ENCODE measurements around the gene GYS2. TPM values are rescaled to one million over a fixed set of nuclear protein-coding genes. Genes with fewer than 3 reads are reported as not detected.
"Not testable (repeated sequence)": the region's sequence is repeated elsewhere in the genome, so short reads cannot be mapped to it uniquely, and the experiment has no call there.

Gene GYS2
- total RNA-seq, 4 donors from 2014 or later: 0.16 TPM; not detected in 3

GRCh38 chr12:21648378-21648777, 43.7 kb upstream of the GYS2 start:
- WGBS, 2 donors (ENCODE audit: low coverage in 1 of 2): 97 to 100% methylated on average over 1 to 2 of the region's 2 CpGs
- TF ChIP-seq EP300 (IDR thresholded peaks at IDR 0.05; ENCODE audit: low read depth) (no peak), POLR2A (IDR thresholded peaks at IDR 0.05) (no peak), CTCF (IDR thresholded peaks at IDR 0.05) (no peak), POLR2AphosphoS5 (IDR thresholded peaks at IDR 0.05) (no peak)
- intact Hi-C loops (cut with DNase I; ENCODE audit: low total_unique reads): no loop called here
- in situ Hi-C loops (cut with MboI; ENCODE audit: low pct_ligation_motif_present in 1 of 4, low pct_unique_long_range_greater_than_20kb in 1 of 4, low sequenced_read_pairs in 3 of 4): no loop called here
- Histone ChIP-seq H3K36me3 (peaks cover 0 to 47% (median 10%) of the 10 kb centered on the region in 4 donors), H3K4me3 (no peak overlapping the region), H3K27ac (no peak overlapping the region), H3K9me3 (no peaks in the 10 kb centered on the region), H3K4me1 (peaks cover 0 to 7% (median 0%) of the 10 kb centered on the region in 4 donors), H3K27me3 (no peaks in the 10 kb centered on the region)
- DNase-seq: no peak

GRCh38 chr12:21647179-21647578, 42.5 kb upstream of the GYS2 start:
- in situ Hi-C loops (cut with MboI; ENCODE audit: low pct_ligation_motif_present in 1 of 4, low pct_unique_long_range_greater_than_20kb in 1 of 4, low sequenced_read_pairs in 3 of 4): no loop called here
- no peaks in the 10 kb centered on the region for H3K27me3 ChIP-seq
- no peak for DNase-seq
- intact Hi-C loops (cut with DNase I; ENCODE audit: low total_unique reads): no loop called here
- no peak overlapping the region for H3K27ac ChIP-seq
- H3K4me1 ChIP-seq: no peaks in the 10 kb centered on the region
- no peaks in the 10 kb centered on the region for H3K9me3 ChIP-seq
- TF ChIP-seq POLR2A (IDR thresholded peaks at IDR 0.05) (no peak), EP300 (IDR thresholded peaks at IDR 0.05; ENCODE audit: low read depth) (no peak), POLR2AphosphoS5 (IDR thresholded peaks at IDR 0.05) (no peak), CTCF (IDR thresholded peaks at IDR 0.05) (no peak)
- no peak overlapping the region for H3K4me3 ChIP-seq
- peaks cover 0 to 45% (median 14%) of the 10 kb centered on the region in 4 donors for H3K36me3 ChIP-seq

- in situ Hi-C loops (cut with MboI; ENCODE audit: low pct_ligation_motif_present in 1 of 4, low pct_unique_long_range_greater_than_20kb in 1 of 4, low sequenced_read_pairs in 3 of 4); DNase-seq: not testable (repeated sequence)
Measured at GRCh38 chr12:21645041-21645500, 40.4 kb upstream of the GYS2 start.

GRCh38 chr12:21644516-21644915, 39.9 kb upstream of the GYS2 start:
- intact Hi-C loops (cut with DNase I; ENCODE audit: low total_unique reads) (no loop called here), in situ Hi-C loops (cut with MboI; ENCODE audit: low pct_ligation_motif_present in 1 of 4, low pct_unique_long_range_greater_than_20kb in 1 of 4, low sequenced_read_pairs in 3 of 4) (no loop called here)
- no peaks in the 10 kb centered on the region for H3K9me3 ChIP-seq
- H3K4me3 ChIP-seq: no peak overlapping the region
- TF ChIP-seq CTCF (IDR thresholded peaks at IDR 0.05) (no peak), POLR2AphosphoS5 (IDR thresholded peaks at IDR 0.05) (no peak)
- whole genome bisulfite sequencing, 2 donors (ENCODE audit: low coverage in 1 of 2): 96 to 97% methylated on average over 4 of the region's 4 CpGs
- no peak overlapping the region for H3K27ac ChIP-seq
- no peaks in the 10 kb centered on the region for H3K27me3 ChIP-seq
- no peak for DNase-seq
- H3K4me1 ChIP-seq: peaks cover 0 to 4% (median 2%) of the 10 kb centered on the region in 4 donors
- peaks cover 0 to 61% (median 21%) of the 10 kb centered on the region in 4 donors for H3K36me3 ChIP-seq

More at GRCh38 chr12:21645041-21645500, 40.4 kb upstream of the GYS2 start:
- H3K27ac ChIP-seq; H3K27me3 ChIP-seq; H3K9me3 ChIP-seq; H3K4me1 ChIP-seq; H3K4me3 ChIP-seq; intact Hi-C loops (cut with DNase I; ENCODE audit: low total_unique reads): not testable (repeated sequence)
- peaks cover 0 to 61% (median 21%) of the 10 kb centered on the region in 4 donors for H3K36me3 ChIP-seq
- 73 to 80% methylated on average over 1 to 6 of the region's 7 CpGs for WGBS, 2 donors (ENCODE audit: low coverage in 1 of 2)

- TF ChIP-seq POLR2AphosphoS5 (IDR thresholded peaks at IDR 0.05) (no peak), POLR2A (IDR thresholded peaks at IDR 0.05) (no peak), CTCF (IDR thresholded peaks at IDR 0.05) (no peak), EP300 (IDR thresholded peaks at IDR 0.05; ENCODE audit: low read depth) (no peak)
Measured at GRCh38 chr12:21643758-21644157, 39.1 kb upstream of the GYS2 start.

More at GRCh38 chr12:21643758-21644157, 39.1 kb upstream of the GYS2 start:
- no peak for DNase-seq
- Histone ChIP-seq H3K4me1 (peaks cover 0 to 12% (median 2%) of the 10 kb centered on the region in 4 donors), H3K27me3 (no peaks in the 10 kb centered on the region), H3K9me3 (no peaks in the 10 kb centered on the region), H3K36me3 (peaks cover 0 to 61% (median 21%) of the 10 kb centered on the region in 4 donors), H3K27ac (no peak overlapping the region), H3K4me3 (no peak overlapping the region)
- intact Hi-C loops (cut with DNase I; ENCODE audit: low total_unique reads) (no loop called here), in situ Hi-C loops (cut with MboI; ENCODE audit: low pct_ligation_motif_present in 1 of 4, low pct_unique_long_range_greater_than_20kb in 1 of 4, low sequenced_read_pairs in 3 of 4) (no loop called here)
- 81 to 88% methylated on average over 3 of the region's 3 CpGs for WGBS, 2 donors (ENCODE audit: low coverage in 1 of 2)
